H9 (cell line): ENCODE results near the gene NEMP2. TPM values are rescaled to one million over a fixed set of nuclear protein-coding genes. Genes with fewer than 3 reads are reported as not detected.

Experiments used
- DNase-seq: peaks from one replicate; pipeline ENCODE4 v3.0.0-alpha.2; 2017
- H2AFZ ChIP-seq: one replicate; pipeline ENCODE4 v1.6.1; 2013; ENCODE audit warnings: mild to moderate bottlenecking, low read length, control low read depth, moderate library complexity
- H2AK5ac ChIP-seq: 2 replicates; pipeline ENCODE4 v1.6.1; 2013; ENCODE audit warnings: low read length, control low read depth, mixed read lengths; ENCODE audit not compliant: insufficient read length
- H2BK120ac ChIP-seq: one replicate; pipeline ENCODE4 v1.6.1; 2013; ENCODE audit warnings: low read depth, mild to moderate bottlenecking, low read length, control low read depth, inconsistent platforms; ENCODE audit not compliant: poor library complexity, severe bottlenecking
- H2BK12ac ChIP-seq: 2 replicates; pipeline ENCODE4 v1.6.1; 2013; ENCODE audit warnings: low read length, control low read depth, mixed read lengths, low read depth; ENCODE audit not compliant: insufficient read length
- H2BK15ac ChIP-seq: 2 replicates; pipeline ENCODE4 v1.6.1; 2013; ENCODE audit warnings: low read depth, low read length, control low read depth
- H2BK20ac ChIP-seq: one replicate; pipeline ENCODE4 v1.6.1; 2013; ENCODE audit warnings: low read depth, mild to moderate bottlenecking, low read length, control low read depth, inconsistent platforms; ENCODE audit not compliant: poor library complexity, severe bottlenecking
- H2BK5ac ChIP-seq: 2 replicates; pipeline ENCODE4 v1.6.1; 2013; ENCODE audit warnings: low read length, control low read depth, mixed read lengths; ENCODE audit not compliant: insufficient read length
- H3K14ac ChIP-seq: 2 replicates; pipeline ENCODE4 v1.6.1; 2013; ENCODE audit warnings: low read length, control low read depth; ENCODE audit not compliant: insufficient read depth
- H3K18ac ChIP-seq: 2 replicates; pipeline ENCODE4 v1.6.1; 2013; ENCODE audit warnings: low read depth, mild to moderate bottlenecking, mixed read lengths, low read length, control low read depth; ENCODE audit not compliant: insufficient read length
- H3K23ac ChIP-seq: 2 replicates; pipeline ENCODE4 v1.6.1; 2013; ENCODE audit warnings: low read length, control low read depth, mixed read lengths, low read depth; ENCODE audit not compliant: insufficient read length
- H3K23me2 ChIP-seq: 2 replicates; pipeline ENCODE4 v1.6.1; 2013; ENCODE audit warnings: low read depth, mild to moderate bottlenecking, mixed read lengths, low read length, control low read depth; ENCODE audit not compliant: insufficient read length, poor library complexity, severe bottlenecking
- H3K27ac ChIP-seq: 2 replicates; pipeline ENCODE4 v1.5.1; 2013; ENCODE audit warnings: low read length, control low read depth, mixed read lengths, low read depth; ENCODE audit not compliant: insufficient read length
- H3K27me3 ChIP-seq: 2 replicates; pipeline ENCODE4 v1.6.1; 2013; ENCODE audit warnings: low read length, control low read depth, inconsistent platforms; ENCODE audit not compliant: insufficient read depth
- H3K4ac ChIP-seq: 2 replicates; pipeline ENCODE4 v1.6.1; 2013; ENCODE audit warnings: low read depth, mild to moderate bottlenecking, control low read depth, inconsistent platforms, low read length, moderate library complexity
- H3K4me1 ChIP-seq: 2 replicates; pipeline ENCODE4 v1.6.1; 2013; ENCODE audit warnings: low read length, control low read depth, inconsistent platforms; ENCODE audit not compliant: insufficient read depth
- H3K4me2 ChIP-seq: 2 replicates; pipeline ENCODE4 v1.6.1; 2013; ENCODE audit warnings: low read length, control low read depth, mixed read lengths; ENCODE audit not compliant: insufficient read length, insufficient read depth
- H3K56ac ChIP-seq: 2 replicates; pipeline ENCODE4 v1.6.1; 2013; ENCODE audit warnings: low read depth, mild to moderate bottlenecking, mixed read lengths, low read length, control low read depth; ENCODE audit not compliant: insufficient read length
- H3K79me1 ChIP-seq: 2 replicates; pipeline ENCODE4 v1.6.1; 2013; ENCODE audit warnings: low read depth, mild to moderate bottlenecking, moderate library complexity, low read length, control low read depth, inconsistent platforms; ENCODE audit not compliant: insufficient read depth, poor library complexity, severe bottlenecking
- H3K79me2 ChIP-seq: 2 replicates; pipeline ENCODE4 v1.6.1; 2013; ENCODE audit warnings: low read length, control low read depth, inconsistent platforms; ENCODE audit not compliant: insufficient read depth
- H3K9ac ChIP-seq: 2 replicates; pipeline ENCODE4 v1.6.1; 2013; ENCODE audit warnings: low read length, control low read depth, mixed read lengths; ENCODE audit not compliant: insufficient read length; ENCODE audit errors: extremely low read depth
- H3K9me3 ChIP-seq: one replicate; pipeline ENCODE4 v1.6.1; 2013; ENCODE audit warnings: low read depth, low read length, inconsistent platforms; ENCODE audit not compliant: control insufficient read depth
- H3T11ph ChIP-seq: one replicate; pipeline ENCODE4 v1.6.1; 2013; ENCODE audit warnings: mild to moderate bottlenecking, low read length, control low read depth, inconsistent platforms
- H4K20me1 ChIP-seq: one replicate; pipeline ENCODE4 v1.6.1; 2013; ENCODE audit not compliant: control insufficient read depth, insufficient read length, insufficient read depth
- H4K5ac ChIP-seq: 2 replicates; pipeline ENCODE4 v1.6.1; 2013; ENCODE audit warnings: low read depth, mild to moderate bottlenecking, mixed read lengths, low read length, control low read depth; ENCODE audit not compliant: insufficient read length
- H4K8ac ChIP-seq: replicated peaks from 2 replicates; pipeline ENCODE4 v1.6.1; 2013; ENCODE audit warnings: low read length, control low read depth, mixed read lengths, low read depth; ENCODE audit not compliant: insufficient read length
- H4K91ac ChIP-seq: 2 replicates; pipeline ENCODE4 v1.6.1; 2013; ENCODE audit warnings: low read depth, mild to moderate bottlenecking, moderate library complexity, mixed read lengths, low read length, control low read depth; ENCODE audit not compliant: insufficient read length
- H3K27ac Mint-ChIP-seq, 3 experiments: 2 replicates in 2 of 3; 3 replicates in 1 of 3; pipeline ENCODE4 v1.8.0; 2020 to 2021; ENCODE audit warnings: mixed read lengths in 3 of 3, mild to moderate bottlenecking in 1 of 3, moderate library complexity in 1 of 3
- H3K27me3 Mint-ChIP-seq: 2 replicates; pipeline ENCODE4 v1.8.0; 2021; ENCODE audit warnings: low read depth, mild to moderate bottlenecking, moderate library complexity, mixed read lengths
- H3K36me3 Mint-ChIP-seq, 3 experiments: 2 replicates in 2 of 3; 3 replicates in 1 of 3; pipeline ENCODE4 v1.8.0; 2020 to 2021; ENCODE audit warnings: low read depth in 3 of 3, mixed read lengths in 3 of 3; ENCODE audit not compliant: insufficient read depth in 1 of 3
- H3K4me1 Mint-ChIP-seq, 2 experiments: 2 replicates each; pipeline ENCODE4 v1.8.0; 2020; ENCODE audit warnings: mixed read lengths in 2 of 2
- H3K4me3 Mint-ChIP-seq, 2 experiments: 2 replicates in 1 of 2; 3 replicates in 1 of 2; pipeline ENCODE4 v1.8.0; 2020 to 2021; ENCODE audit warnings: mild to moderate bottlenecking in 2 of 2, mixed read lengths in 2 of 2, moderate library complexity in 1 of 2
- H3K9me3 Mint-ChIP-seq, 2 experiments: 2 replicates in 1 of 2; 3 replicates in 1 of 2; pipeline ENCODE4 v1.8.0; 2020; ENCODE audit warnings: mild to moderate bottlenecking in 2 of 2, mixed read lengths in 2 of 2, moderate library complexity in 1 of 2
- WGBS: extraction: QIAGEN DNeasy Blood & Tissue Kit; methylation state at CpG from one replicate; pipeline ENCODE4 v1.1.7; 2013; ENCODE audit warnings: missing lambda C conversion rate, low lambda C conversion rate, mixed read lengths; ENCODE audit not compliant: insufficient read length; ENCODE audit errors: extremely low coverage; 5-methylcytosine and 5-hydroxymethylcytosine counted together
- total RNA-seq: library from RNA; stranded (reverse); gene quantifications from 2 replicates; pipeline ENCODE4 v1.2.1, GENCODE V29; 2021
- TF ChIP-seq, protein P1 (sequence below): fragments of 200-600 bp; sonication (generic); conservative IDR thresholded peaks from 3 replicates; pipeline ENCODE4 v1.8.0; 2021; ENCODE audit warnings: antibody characterized with exemption, mild to moderate bottlenecking

NEMP2 gene
- total RNA-seq, 1 experiment from 2014 or later: 5.3 TPM

DNA sequence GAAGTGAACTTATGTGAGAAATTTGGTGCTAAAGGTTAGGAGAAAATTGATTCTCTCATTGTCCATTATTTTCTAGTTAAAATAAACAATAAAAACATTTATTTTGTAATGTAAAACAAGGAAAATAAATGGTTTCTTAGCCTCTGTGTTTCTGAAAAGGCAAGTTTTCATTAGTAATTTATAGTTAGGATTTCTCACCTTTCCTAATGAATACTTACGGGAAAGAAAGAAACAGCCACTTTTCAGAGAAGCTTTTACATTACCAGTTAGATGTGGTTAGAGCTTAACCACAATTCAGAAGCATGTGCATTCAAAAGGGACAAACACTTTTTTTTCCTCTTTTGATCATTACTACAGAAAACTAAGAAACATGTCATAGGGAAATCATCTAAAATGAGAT lies 18.8 kb downstream of the NEMP2 start:
- no peaks in the 10 kb centered on the region for H3K79me2 ChIP-seq
- no peak overlapping the region for H3K56ac ChIP-seq
- no peak overlapping the region for H3K27ac ChIP-seq
- H3T11ph ChIP-seq: no peak overlapping the region
- H4K8ac ChIP-seq: no peak overlapping the region
- no peaks in the 10 kb centered on the region for H3K4me1 ChIP-seq
- H2AFZ ChIP-seq: no peak overlapping the region
- no peak overlapping the region for H3K23ac ChIP-seq
- Mint-ChIP-seq H3K27ac (no peak overlapping the region), H3K27me3 (no peaks in the 10 kb centered on the region), H3K36me3 (no peaks in the 10 kb centered on the region), H3K4me1 (no peaks in the 10 kb centered on the region), H3K9me3 (no peaks in the 10 kb centered on the region), H3K4me3 (no peak overlapping the region)
- H3K4me2 ChIP-seq: no peak overlapping the region
- no peaks in the 10 kb centered on the region for H3K9me3 ChIP-seq
- H3K27me3 ChIP-seq: no peaks in the 10 kb centered on the region
- H2AK5ac ChIP-seq: no peak overlapping the region
- no peaks in the 10 kb centered on the region for H4K20me1 ChIP-seq
- H3K4ac ChIP-seq: no peak overlapping the region
- H2BK120ac ChIP-seq: no peak overlapping the region
- DNase-seq: no peak
- no peak overlapping the region for H2BK12ac ChIP-seq
- H3K9ac ChIP-seq: no peak overlapping the region
- TF ChIP-seq, protein P1, sequence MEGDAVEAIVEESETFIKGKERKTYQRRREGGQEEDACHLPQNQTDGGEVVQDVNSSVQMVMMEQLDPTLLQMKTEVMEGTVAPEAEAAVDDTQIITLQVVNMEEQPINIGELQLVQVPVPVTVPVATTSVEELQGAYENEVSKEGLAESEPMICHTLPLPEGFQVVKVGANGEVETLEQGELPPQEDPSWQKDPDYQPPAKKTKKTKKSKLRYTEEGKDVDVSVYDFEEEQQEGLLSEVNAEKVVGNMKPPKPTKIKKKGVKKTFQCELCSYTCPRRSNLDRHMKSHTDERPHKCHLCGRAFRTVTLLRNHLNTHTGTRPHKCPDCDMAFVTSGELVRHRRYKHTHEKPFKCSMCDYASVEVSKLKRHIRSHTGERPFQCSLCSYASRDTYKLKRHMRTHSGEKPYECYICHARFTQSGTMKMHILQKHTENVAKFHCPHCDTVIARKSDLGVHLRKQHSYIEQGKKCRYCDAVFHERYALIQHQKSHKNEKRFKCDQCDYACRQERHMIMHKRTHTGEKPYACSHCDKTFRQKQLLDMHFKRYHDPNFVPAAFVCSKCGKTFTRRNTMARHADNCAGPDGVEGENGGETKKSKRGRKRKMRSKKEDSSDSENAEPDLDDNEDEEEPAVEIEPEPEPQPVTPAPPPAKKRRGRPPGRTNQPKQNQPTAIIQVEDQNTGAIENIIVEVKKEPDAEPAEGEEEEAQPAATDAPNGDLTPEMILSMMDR: no peak
- H4K5ac ChIP-seq: no peak overlapping the region
- H3K14ac ChIP-seq: no peak overlapping the region
- no peak overlapping the region for H4K91ac ChIP-seq
- WGBS: no CpG with 5 or more reads among the region's 1 CpG
- no peak overlapping the region for H3K18ac ChIP-seq
- no peak overlapping the region for H2BK5ac ChIP-seq
- no peak overlapping the region for H2BK20ac ChIP-seq
- no peaks in the 10 kb centered on the region for H3K23me2 ChIP-seq
- H3K79me1 ChIP-seq: no peaks in the 10 kb centered on the region
- H2BK15ac ChIP-seq: no peak overlapping the region
